Subcutaneous abdominal adipose tissue (tissue), 5 donors: ENCODE results near the gene LMO1.

ENCODE experiments used
- H3K27ac ChIP-seq: one replicate; pipeline ENCODE4 v1.7.0; 2013; ENCODE audit warnings: low read depth, mild to moderate bottlenecking, inconsistent platforms, low read length, moderate library complexity
- H3K27me3 ChIP-seq, 5 donors: one replicate each; pipeline ENCODE4 v1.7.0; 2013; ENCODE audit warnings: low read length in 5 of 5, inconsistent platforms in 1 of 5; ENCODE audit not compliant: control insufficient read depth in 5 of 5, insufficient read depth in 4 of 5
- H3K36me3 ChIP-seq, 5 donors: one replicate each; pipeline ENCODE4 v1.7.0; 2013; ENCODE audit warnings: low read length in 5 of 5; ENCODE audit not compliant: control insufficient read depth in 5 of 5, insufficient read depth in 5 of 5
- H3K4me1 ChIP-seq, 5 donors: one replicate each; pipeline ENCODE4 v1.7.0; 2013; ENCODE audit warnings: low read length in 5 of 5, mild to moderate bottlenecking in 3 of 5, moderate library complexity in 1 of 5; ENCODE audit not compliant: control insufficient read depth in 5 of 5, insufficient read depth in 5 of 5
- H3K4me3 ChIP-seq, 5 donors: one replicate each; pipeline ENCODE4 v1.7.0; 2013; ENCODE audit warnings: low read length in 5 of 5, low read depth in 1 of 5
- H3K9ac ChIP-seq, 5 donors: one replicate each; pipeline ENCODE4 v1.7.0; 2013; ENCODE audit warnings: low read length in 5 of 5, mild to moderate bottlenecking in 4 of 5, moderate library complexity in 3 of 5
- H3K9me3 ChIP-seq, 5 donors: one replicate each; pipeline ENCODE4 v1.7.0; 2013; ENCODE audit warnings: low read length in 5 of 5; ENCODE audit not compliant: control insufficient read depth in 5 of 5
- donor health status: healthy.
- donor health status: healthy.
- donor health status: healthy.
- donor health status: healthy.
- donor health status: healthy.

The LMO1 gene

DNA sequence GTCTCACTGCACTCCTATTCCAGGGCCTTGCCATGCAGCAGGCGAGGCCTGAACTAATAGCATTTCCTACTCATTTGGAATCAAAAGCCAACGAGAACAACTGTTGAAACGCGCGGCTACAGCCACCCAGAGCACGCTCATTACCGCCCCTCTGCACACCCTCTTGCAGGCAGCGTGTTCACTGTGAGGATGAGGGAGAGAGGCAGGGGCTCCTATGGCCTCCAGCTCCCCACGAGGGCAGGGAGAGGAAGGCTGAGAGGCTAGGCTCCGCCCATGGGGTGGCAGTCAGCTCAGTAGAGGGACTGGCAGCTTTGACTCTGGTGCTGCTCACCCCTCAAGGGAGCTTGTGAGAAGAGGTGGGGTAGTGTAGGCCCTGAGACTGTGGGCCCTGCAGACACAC is 26.2 kb downstream of the LMO1 start:
- Histone ChIP-seq H3K4me1 (no peaks in the 10 kb centered on the region), H3K4me3 (no peak overlapping the region), H3K36me3 (no peaks in the 10 kb centered on the region), H3K27ac (no peak overlapping the region), H3K9me3 (peaks cover 0 to 3% (median 0%) of the 10 kb centered on the region in 5 donors), H3K27me3 (peaks cover 1 to 10% (median 5%) of the 10 kb centered on the region in 5 donors), H3K9ac (no peak overlapping the region)

DNA sequence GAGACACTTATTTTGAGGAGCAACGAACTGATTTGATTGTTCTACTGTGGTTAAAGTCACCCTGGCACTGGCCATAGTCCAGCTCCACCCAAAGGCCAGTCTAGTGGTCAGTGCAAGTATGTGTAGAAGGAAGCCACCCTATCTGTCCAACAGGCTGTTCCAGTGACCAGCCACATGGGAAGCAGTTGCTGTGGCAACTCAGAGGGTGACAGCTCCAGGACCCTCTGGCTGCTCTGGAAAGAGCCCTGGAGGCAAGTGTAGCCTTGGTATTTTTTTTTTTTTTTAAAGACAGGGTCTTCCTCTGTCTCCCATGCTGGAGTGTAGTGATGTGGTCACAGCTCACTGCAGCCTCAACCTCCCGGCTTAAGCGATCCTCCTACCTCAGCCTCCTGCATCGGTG is 27.8 kb downstream of the LMO1 start:
- H3K27ac ChIP-seq: no peak overlapping the region
- no peaks in the 10 kb centered on the region for H3K4me1 ChIP-seq
- H3K4me3 ChIP-seq: no peak overlapping the region
- no peaks in the 10 kb centered on the region for H3K36me3 ChIP-seq
- H3K9ac ChIP-seq: no peak overlapping the region
- H3K27me3 ChIP-seq: peaks cover 0 to 12% (median 0%) of the 10 kb centered on the region in 5 donors
- H3K9me3 ChIP-seq: no peaks in the 10 kb centered on the region

DNA sequence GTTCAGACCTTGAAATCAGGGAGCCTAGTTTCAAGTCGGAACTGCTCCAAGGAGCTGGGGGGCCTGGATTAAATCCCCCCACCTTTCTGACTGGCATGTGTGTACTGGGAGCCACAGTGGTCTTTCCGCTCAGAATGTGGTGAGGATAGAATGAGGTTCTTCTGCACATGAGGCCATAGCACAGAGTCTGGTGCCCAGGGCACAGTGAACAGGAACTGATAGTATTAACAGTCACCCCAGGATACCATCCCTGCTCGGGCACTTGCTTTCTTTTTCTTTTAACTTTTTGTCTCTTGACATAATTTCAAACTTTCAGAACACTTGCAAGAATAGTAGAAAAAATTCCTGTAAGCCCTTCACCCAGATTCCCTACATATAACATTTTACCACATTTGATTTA is 28.8 kb downstream of the LMO1 start:
- no peak overlapping the region for H3K27ac ChIP-seq
- no peak overlapping the region for H3K4me3 ChIP-seq
- H3K9ac ChIP-seq: no peak overlapping the region
- H3K36me3 ChIP-seq: no peaks in the 10 kb centered on the region
- H3K27me3 ChIP-seq: peaks cover 0 to 14% (median 0%) of the 10 kb centered on the region in 5 donors
- no peaks in the 10 kb centered on the region for H3K9me3 ChIP-seq
- no peaks in the 10 kb centered on the region for H3K4me1 ChIP-seq

DNA sequence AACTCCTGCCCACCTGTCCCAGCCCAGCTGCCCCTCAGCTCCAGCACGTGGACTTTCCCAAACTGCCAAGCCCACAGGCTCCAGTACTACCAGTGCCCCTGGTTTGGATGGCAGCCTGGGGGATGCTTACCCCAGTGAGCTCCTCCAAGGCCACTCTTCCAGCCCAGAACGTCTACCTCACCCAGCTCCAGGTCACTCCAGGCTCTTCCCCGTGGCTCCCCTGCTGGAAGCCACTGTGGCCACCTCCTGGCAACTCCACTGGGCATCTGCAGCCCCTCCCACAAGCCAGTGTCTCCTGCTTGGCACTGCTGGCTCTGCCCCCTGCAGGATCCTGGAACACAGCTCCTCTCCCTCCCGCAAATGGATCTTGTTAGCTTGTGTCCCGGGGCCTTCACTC is 29.3 kb downstream of the LMO1 start:
- H3K27ac ChIP-seq: no peak overlapping the region
- no peak overlapping the region for H3K4me3 ChIP-seq
- H3K9ac ChIP-seq: no peak overlapping the region
- H3K4me1 ChIP-seq: no peaks in the 10 kb centered on the region
- no peaks in the 10 kb centered on the region for H3K36me3 ChIP-seq
- H3K9me3 ChIP-seq: no peaks in the 10 kb centered on the region
- peaks cover 0 to 14% (median 0%) of the 10 kb centered on the region in 5 donors for H3K27me3 ChIP-seq

DNA sequence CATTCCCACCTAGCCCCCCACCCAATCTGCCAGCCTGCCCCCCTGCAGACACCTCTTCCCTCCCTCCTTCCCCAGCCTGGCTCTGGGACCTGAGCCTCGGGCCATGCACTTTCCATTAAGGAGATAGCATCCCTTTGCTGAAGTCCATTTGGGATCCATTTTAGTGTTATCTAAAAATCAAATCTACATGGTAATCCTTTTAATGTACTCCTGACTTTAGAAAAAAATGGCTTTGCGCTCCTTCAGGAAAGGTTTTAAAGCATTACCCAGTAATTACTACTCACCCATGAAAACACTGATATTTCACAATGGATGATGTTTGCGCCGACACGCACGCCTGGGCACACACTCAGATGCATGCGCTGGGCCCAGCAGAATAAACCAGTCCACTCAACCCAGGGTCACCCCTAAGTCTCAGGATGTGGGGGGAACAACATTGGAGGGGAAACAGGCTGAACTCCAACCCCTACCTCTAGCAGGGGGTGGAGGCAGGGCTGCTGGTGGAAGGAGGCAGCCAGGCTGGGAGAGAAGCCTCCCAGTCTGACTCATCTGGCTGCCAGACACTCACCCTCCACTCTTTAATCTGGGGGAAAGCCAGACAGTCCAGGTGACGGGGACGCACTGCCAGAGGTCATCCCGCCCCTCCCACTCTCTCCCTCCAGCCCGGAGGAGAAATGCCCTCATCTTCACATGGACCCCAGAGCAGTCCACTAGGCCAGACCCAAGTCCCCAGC is 29.8 kb downstream of the LMO1 start:
- Histone ChIP-seq H3K4me3 (no peak overlapping the region), H3K27me3 (peaks cover 0 to 14% (median 0%) of the 10 kb centered on the region in 5 donors), H3K9ac (no peak overlapping the region), H3K4me1 (no peaks in the 10 kb centered on the region), H3K27ac (no peak overlapping the region), H3K36me3 (no peaks in the 10 kb centered on the region), H3K9me3 (no peaks in the 10 kb centered on the region)

DNA sequence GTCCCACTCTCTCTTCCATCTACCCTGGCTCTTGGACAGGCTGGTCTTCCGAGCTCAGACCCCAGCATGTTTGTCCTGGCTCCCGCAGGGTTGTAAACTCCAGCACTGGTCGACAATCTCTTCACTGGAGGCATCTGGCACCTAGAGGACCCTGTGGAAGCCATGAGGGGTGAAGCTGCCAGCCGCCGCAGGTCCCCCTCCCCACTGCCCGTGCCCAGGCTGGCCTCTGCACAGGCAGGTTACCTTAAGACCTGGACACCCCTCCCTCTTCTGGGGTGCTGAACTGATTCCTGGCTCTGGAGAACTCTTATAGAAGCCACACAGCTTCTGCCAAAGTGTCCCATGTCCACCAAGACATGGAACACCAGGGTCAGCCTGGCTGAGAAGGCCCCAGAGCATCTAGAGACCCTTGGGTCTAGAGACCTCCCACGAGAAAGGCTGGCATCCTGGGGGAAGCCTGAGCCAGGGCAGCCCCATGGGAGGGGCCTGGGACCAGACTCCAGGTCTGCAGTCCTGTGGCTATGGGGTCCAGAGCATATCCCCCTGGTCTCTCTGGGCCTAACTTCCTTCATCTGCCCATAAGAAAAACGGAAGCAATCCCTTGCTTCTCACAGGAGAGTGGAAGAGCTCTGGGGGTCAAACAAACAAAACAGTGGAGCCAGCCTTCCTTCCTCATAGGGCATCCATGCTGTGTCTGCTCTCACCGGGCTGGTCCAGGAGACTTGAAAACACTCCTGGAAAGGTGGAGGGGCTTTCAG is 30.6 kb downstream of the LMO1 start:
- Histone ChIP-seq H3K9ac (no peak overlapping the region), H3K9me3 (no peaks in the 10 kb centered on the region), H3K27ac (no peak overlapping the region), H3K27me3 (peaks cover 0 to 14% (median 0%) of the 10 kb centered on the region in 5 donors), H3K36me3 (no peaks in the 10 kb centered on the region), H3K4me1 (no peaks in the 10 kb centered on the region), H3K4me3 (no peak overlapping the region)

DNA sequence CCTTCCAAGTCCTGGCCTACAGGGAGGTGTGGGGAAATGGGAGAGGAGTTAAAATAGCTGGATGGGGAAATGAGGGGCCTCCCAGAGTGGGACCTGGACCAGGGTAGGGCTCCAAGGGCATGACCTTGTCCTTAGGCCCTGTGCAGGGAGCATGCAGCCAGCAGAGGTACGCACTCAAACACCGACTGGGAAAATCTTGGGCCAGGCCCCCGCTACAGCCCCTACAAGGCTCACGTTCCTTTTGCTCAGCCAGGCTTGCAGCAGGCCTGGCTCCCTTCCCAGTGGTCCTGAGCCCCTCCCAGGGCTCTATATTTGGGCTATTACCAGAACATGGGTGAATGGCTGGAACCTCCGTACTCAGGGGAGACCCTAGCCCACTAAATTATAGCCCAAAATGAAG is 31.3 kb downstream of the LMO1 start:
- no peak overlapping the region for H3K9ac ChIP-seq

DNA sequence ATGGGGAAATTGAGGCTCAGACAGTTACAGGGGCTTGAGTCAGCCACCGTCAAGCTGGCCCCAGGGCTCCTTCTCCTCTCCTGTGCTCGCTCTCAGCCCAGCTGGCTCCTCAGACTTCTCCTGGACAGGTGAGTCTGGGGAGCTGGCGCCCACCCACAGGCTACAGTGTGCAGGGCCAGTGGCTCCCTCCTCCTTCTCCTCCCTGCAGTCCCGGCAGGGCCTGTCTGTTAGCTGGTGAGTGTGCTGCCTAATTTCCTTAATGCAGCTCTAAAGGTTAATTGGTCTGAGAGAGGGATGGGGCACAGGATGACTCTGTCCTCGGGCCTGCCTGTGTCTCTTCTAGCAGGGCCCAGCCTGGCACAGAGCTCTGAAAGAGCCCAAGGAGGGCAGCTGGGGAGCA is 31.7 kb downstream of the LMO1 start:
- H3K4me1 ChIP-seq: no peaks in the 10 kb centered on the region
- H3K4me3 ChIP-seq: no peak overlapping the region

More for the DNA sequence above, 31.3 kb downstream of the LMO1 start:
- Histone ChIP-seq H3K4me1 (no peaks in the 10 kb centered on the region), H3K36me3 (no peaks in the 10 kb centered on the region), H3K9me3 (no peaks in the 10 kb centered on the region), H3K27ac (no peak overlapping the region), H3K4me3 (no peak overlapping the region), H3K27me3 (peaks cover 0 to 14% (median 0%) of the 10 kb centered on the region in 5 donors)

DNA sequence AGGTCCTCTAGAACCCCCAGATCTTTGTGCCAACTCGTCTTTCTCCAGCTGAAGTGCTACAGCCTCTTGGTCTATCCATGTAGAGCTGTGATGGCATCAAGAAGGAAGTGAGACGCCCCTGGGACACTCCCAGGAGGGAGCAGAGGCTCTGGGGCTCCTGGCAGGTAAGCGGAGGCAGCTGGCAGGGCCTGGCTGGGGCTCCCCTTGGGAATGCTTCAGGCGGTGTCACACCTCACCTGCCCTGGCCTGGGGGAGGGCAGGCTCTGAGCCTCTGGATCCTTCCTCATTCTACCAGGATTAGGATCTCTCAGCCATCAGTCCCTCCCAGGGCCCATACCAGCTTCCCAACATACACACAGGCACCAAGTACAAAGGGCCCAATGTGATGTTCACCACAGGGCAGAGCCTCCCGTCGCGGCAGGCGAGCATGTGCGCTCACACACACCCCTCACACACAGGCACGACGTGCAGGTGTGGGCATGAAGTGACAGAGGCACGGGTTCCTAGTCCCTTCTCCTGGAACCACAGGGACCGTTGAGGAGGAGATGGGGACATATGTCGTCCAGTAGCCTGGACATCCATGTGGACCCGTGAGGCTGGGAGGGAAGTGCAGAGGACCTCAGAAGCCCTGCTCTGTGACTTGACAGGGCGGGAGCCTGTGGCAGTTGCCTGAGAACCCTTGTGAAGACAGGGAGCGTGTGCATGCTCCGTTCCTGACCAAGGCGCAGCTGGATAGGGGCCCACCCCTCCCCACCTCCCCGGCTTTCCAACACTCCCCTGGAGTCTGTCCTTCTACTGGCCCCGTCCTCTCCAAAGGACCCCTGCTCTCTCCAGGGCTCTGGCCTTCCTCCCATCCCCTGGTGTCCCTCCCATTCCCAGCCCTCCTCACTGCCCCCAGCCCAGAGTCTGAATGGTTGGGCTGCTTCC is 32.5 kb downstream of the LMO1 start:
- H3K27ac ChIP-seq: no peak overlapping the region
- H3K9me3 ChIP-seq: no peaks in the 10 kb centered on the region
- H3K9ac ChIP-seq: peak overlapping the region in 1 of 5 donors; percentile 2
- H3K36me3 ChIP-seq: no peaks in the 10 kb centered on the region
- no peak overlapping the region for H3K4me3 ChIP-seq
- no peaks in the 10 kb centered on the region for H3K4me1 ChIP-seq
- H3K27me3 ChIP-seq: peaks cover 0 to 10% (median 0%) of the 10 kb centered on the region in 5 donors

More for the DNA sequence above, 31.7 kb downstream of the LMO1 start:
- Histone ChIP-seq H3K9ac (no peak overlapping the region), H3K36me3 (no peaks in the 10 kb centered on the region), H3K27ac (no peak overlapping the region), H3K27me3 (peaks cover 0 to 14% (median 0%) of the 10 kb centered on the region in 5 donors), H3K9me3 (no peaks in the 10 kb centered on the region)
